ENCODE results near the gene DPYSL4.

DPYSL4 gene

GRCh38 chr10:132225073-132225848 is 38.5 kb downstream of the DPYSL4 start:
- no peak for TF ChIP-seq CTCF (IDR thresholded peaks at IDR 0.05; ENCODE audit: control extremely low read depth, extremely low read depth, low read depth, missing control alignments)
- CTCF ChIA-PET, result interaction anchor here (3.1 kb wide), 1 partner anchor 128 kb away, joined by 9 read pairs; no protein-coding TSS in a partner anchor
- POLR2A ChIA-PET, result no interaction called here
- DNase-seq (ENCODE audit: extremely low spot score), result no peak

- no peak for DNase-seq (ENCODE audit: extremely low spot score)
- POLR2A ChIA-PET, result no interaction called here
- CTCF ChIA-PET, result no interaction called here
- TF ChIP-seq CTCF (IDR thresholded peaks at IDR 0.05; ENCODE audit: control extremely low read depth, extremely low read depth, low read depth, missing control alignments), result no peak
Observed at GRCh38 chr10:132225849-132226205, 39.1 kb downstream of the DPYSL4 start.

DNA sequence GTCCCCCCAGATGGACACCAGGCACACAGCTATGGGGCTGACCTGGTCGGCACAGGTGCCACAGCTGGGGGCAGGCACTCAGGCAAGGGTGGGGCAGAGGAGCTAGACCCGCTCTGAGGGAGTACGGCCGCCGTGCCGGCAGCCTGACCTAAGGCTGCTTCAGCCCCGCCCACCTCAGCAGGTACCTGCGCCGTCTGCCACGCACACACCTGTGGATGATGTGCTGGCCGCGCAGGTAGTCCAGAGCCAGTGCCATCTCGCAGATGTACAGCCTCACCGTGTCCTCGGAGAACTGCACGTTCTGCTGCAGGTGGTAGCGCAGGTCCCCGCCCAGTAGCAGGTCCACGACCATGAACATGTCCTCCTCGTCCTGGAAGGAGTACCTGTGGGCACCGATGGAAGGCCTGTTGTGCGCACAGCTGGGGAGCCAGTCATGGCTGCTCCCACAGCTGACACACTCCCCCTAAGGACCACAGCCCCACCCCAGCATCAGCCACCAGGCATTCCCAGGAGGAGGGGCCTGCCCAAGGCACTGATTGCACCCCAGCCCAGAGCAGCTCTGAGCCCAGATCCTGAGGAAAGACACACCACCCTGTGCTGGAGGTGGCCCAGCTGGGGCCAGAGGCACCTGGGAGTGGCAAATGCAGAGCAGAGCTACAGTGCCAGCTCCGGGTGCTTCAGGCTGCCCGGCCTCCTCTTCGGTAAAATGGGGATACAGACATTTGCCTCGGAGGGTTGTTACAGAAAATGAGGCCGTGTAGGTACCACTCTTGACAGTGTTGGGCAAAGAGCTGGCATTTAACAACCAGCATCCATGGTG is 40.0 kb downstream of the DPYSL4 start:
- DNase-seq (ENCODE audit: extremely low spot score), result no peak
- POLR2A ChIA-PET, result no interaction called here
- CTCF ChIA-PET, result interaction anchor here (1.2 kb wide), 1 partner anchor 126 kb away, joined by 3 read pairs; no protein-coding TSS in a partner anchor
- TF ChIP-seq CTCF (IDR thresholded peaks at IDR 0.05; ENCODE audit: control extremely low read depth, extremely low read depth, low read depth, missing control alignments), result no peak

- CTCF ChIA-PET, result interaction anchor here (1.2 kb wide), 1 partner anchor 125 kb away, joined by 3 read pairs; no protein-coding TSS in a partner anchor
- DNase-seq (ENCODE audit: extremely low spot score), result no peak
- POLR2A ChIA-PET, result no interaction called here
- no peak for TF ChIP-seq CTCF (IDR thresholded peaks at IDR 0.05; ENCODE audit: control extremely low read depth, extremely low read depth, low read depth, missing control alignments)
Observed at GRCh38 chr10:132227851-132228390, 41.2 kb downstream of the DPYSL4 start.

DNA sequence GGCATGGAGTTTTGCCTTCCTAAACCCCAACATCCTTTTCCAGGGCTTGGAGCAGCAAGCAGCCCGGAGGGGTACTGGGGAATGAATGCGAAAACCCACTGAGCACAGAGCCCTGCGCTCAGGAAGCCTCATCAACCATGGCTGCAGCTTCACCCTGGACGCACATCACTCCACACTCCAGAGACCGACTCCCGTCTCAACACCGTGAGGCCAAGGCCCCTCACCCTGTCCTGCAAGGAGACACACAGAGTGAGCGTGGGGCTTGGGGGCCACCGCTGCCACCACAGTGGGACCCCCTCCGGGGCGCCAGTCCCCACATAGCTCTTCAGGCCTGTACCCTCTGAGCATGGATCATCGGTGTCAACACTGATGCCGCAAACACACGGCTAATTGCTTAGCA is 41.9 kb downstream of the DPYSL4 start:
- POLR2A ChIA-PET, result no interaction called here
- CTCF ChIA-PET, result no interaction called here

More for the DNA sequence above, 41.9 kb downstream of the DPYSL4 start:
- no peak for TF ChIP-seq CTCF (IDR thresholded peaks at IDR 0.05; ENCODE audit: control extremely low read depth, extremely low read depth, low read depth, missing control alignments)
- DNase-seq (ENCODE audit: extremely low spot score), result no peak
